ENCODE results near the gene BRD7.

DNA sequence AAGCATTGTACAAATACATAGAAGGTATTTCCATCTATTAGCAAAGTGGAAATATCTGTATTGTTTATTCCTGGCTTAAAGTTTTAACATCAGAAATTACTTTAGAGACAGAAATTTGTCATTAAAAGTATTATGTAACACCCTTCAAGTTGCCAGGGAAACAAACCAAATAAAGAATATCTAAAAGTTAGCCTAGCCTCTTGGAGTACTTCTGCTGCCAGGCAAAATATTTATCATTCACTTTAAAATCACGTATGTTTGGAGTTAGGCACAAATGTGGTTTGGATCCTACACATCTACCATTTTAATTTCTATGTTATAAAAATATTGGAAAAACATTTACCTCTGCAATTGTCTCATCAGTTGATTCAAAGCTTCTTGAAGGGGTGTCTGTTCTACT lies 14.7 kb downstream of the BRD7 start:
- no peak for TF ChIP-seq EGR1 (IDR thresholded peaks at IDR 0.05; ENCODE audit: low read depth in 2 of 2)
- TF ChIP-seq, protein P1, sequence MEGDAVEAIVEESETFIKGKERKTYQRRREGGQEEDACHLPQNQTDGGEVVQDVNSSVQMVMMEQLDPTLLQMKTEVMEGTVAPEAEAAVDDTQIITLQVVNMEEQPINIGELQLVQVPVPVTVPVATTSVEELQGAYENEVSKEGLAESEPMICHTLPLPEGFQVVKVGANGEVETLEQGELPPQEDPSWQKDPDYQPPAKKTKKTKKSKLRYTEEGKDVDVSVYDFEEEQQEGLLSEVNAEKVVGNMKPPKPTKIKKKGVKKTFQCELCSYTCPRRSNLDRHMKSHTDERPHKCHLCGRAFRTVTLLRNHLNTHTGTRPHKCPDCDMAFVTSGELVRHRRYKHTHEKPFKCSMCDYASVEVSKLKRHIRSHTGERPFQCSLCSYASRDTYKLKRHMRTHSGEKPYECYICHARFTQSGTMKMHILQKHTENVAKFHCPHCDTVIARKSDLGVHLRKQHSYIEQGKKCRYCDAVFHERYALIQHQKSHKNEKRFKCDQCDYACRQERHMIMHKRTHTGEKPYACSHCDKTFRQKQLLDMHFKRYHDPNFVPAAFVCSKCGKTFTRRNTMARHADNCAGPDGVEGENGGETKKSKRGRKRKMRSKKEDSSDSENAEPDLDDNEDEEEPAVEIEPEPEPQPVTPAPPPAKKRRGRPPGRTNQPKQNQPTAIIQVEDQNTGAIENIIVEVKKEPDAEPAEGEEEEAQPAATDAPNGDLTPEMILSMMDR (IDR thresholded peaks at IDR 0.05; ENCODE audit: low read depth, low read length, missing input control) = no peak
- TF ChIP-seq, protein P2, sequence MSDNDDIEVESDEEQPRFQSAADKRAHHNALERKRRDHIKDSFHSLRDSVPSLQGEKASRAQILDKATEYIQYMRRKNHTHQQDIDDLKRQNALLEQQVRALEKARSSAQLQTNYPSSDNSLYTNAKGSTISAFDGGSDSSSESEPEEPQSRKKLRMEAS (IDR thresholded peaks at IDR 0.05) = no peak
- TF ChIP-seq, protein P3, sequence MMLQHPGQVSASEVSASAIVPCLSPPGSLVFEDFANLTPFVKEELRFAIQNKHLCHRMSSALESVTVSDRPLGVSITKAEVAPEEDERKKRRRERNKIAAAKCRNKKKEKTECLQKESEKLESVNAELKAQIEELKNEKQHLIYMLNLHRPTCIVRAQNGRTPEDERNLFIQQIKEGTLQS (IDR thresholded peaks at IDR 0.05) = no peak
- TF ChIP-seq SP1 (IDR thresholded peaks at IDR 0.05) = no peak
- no peak for TF ChIP-seq YY1 (IDR thresholded peaks at IDR 0.05)
- TF ChIP-seq, protein P4, sequence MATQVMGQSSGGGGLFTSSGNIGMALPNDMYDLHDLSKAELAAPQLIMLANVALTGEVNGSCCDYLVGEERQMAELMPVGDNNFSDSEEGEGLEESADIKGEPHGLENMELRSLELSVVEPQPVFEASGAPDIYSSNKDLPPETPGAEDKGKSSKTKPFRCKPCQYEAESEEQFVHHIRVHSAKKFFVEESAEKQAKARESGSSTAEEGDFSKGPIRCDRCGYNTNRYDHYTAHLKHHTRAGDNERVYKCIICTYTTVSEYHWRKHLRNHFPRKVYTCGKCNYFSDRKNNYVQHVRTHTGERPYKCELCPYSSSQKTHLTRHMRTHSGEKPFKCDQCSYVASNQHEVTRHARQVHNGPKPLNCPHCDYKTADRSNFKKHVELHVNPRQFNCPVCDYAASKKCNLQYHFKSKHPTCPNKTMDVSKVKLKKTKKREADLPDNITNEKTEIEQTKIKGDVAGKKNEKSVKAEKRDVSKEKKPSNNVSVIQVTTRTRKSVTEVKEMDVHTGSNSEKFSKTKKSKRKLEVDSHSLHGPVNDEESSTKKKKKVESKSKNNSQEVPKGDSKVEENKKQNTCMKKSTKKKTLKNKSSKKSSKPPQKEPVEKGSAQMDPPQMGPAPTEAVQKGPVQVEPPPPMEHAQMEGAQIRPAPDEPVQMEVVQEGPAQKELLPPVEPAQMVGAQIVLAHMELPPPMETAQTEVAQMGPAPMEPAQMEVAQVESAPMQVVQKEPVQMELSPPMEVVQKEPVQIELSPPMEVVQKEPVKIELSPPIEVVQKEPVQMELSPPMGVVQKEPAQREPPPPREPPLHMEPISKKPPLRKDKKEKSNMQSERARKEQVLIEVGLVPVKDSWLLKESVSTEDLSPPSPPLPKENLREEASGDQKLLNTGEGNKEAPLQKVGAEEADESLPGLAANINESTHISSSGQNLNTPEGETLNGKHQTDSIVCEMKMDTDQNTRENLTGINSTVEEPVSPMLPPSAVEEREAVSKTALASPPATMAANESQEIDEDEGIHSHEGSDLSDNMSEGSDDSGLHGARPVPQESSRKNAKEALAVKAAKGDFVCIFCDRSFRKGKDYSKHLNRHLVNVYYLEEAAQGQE (IDR thresholded peaks at IDR 0.05) = no peak
- TF ChIP-seq TAF1 (conservative IDR thresholded peaks at IDR 0.05) = no peak
- TF ChIP-seq JUND (IDR thresholded peaks at IDR 0.05) = no peak
- no peak for TF ChIP-seq RAD21 (IDR thresholded peaks at IDR 0.05)
- TF ChIP-seq FOXA1 (IDR thresholded peaks at IDR 0.05) = no peak
- no peak for TF ChIP-seq RXRA (IDR thresholded peaks at IDR 0.05)

Measured in liver (tissue), 3 donors.